Neuron (in vitro differentiated cells): Measurements from ENCODE around the gene SEC14L5.

ENCODE experiments used
- H2AFZ ChIP-seq: one replicate; pipeline ENCODE4 v1.6.1; 2013; ENCODE audit warnings: low read depth, mild to moderate bottlenecking, inconsistent platforms, low read length, moderate library complexity
- H3K27me3 ChIP-seq: one replicate; pipeline ENCODE4 v1.6.1; 2013; ENCODE audit warnings: low read length; ENCODE audit not compliant: insufficient read depth
- H3K36me3 ChIP-seq: one replicate; pipeline ENCODE4 v1.6.1; 2013; ENCODE audit warnings: low read length; ENCODE audit not compliant: insufficient read depth
- H3K4me1 ChIP-seq: one replicate; pipeline ENCODE4 v1.6.1; 2013; ENCODE audit warnings: low read length; ENCODE audit not compliant: insufficient read depth
- H3K4me3 ChIP-seq: 2 replicates; pipeline ENCODE4 v1.5.1; 2013; ENCODE audit warnings: mild to moderate bottlenecking, low read length, moderate library complexity
- H3K9me3 ChIP-seq: one replicate; pipeline ENCODE4 v1.6.1; 2013; ENCODE audit warnings: low read length

SEC14L5 gene

GRCh38 chr16:4968879-4969483 is 10.9 kb downstream of the SEC14L5 start:
- no peak overlapping the region for H3K4me3 ChIP-seq

GRCh38 chr16:4970010-4970409 is 11.9 kb downstream of the SEC14L5 start:
- Histone ChIP-seq H3K9me3 (no peaks in the 10 kb centered on the region), H3K27me3 (no peaks in the 10 kb centered on the region)

More at GRCh38 chr16:4968879-4969483, 10.9 kb downstream of the SEC14L5 start:
- no peaks in the 10 kb centered on the region for H3K9me3 ChIP-seq
- no peaks in the 10 kb centered on the region for H3K36me3 ChIP-seq
- no peaks in the 10 kb centered on the region for H3K27me3 ChIP-seq
- peaks cover 39% of the 10 kb centered on the region for H3K4me1 ChIP-seq
- H2AFZ ChIP-seq = no peak overlapping the region

GRCh38 chr16:4972938-4973587 is 14.9 kb downstream of the SEC14L5 start:
- no peak overlapping the region for H3K4me3 ChIP-seq
- no peaks in the 10 kb centered on the region for H3K27me3 ChIP-seq
- H3K9me3 ChIP-seq = peaks cover 2% of the 10 kb centered on the region
- peaks cover 39% of the 10 kb centered on the region for H3K4me1 ChIP-seq
- H3K36me3 ChIP-seq = no peaks in the 10 kb centered on the region
- no peak overlapping the region for H2AFZ ChIP-seq

More at GRCh38 chr16:4970010-4970409, 11.9 kb downstream of the SEC14L5 start:
- peaks cover 39% of the 10 kb centered on the region for H3K4me1 ChIP-seq
- H3K4me3 ChIP-seq = no peak overlapping the region
- H3K36me3 ChIP-seq = no peaks in the 10 kb centered on the region
- no peak overlapping the region for H2AFZ ChIP-seq

- H3K27me3 ChIP-seq = peaks cover 3% of the 10 kb centered on the region
- H3K9me3 ChIP-seq = peaks cover 2% of the 10 kb centered on the region
- peaks cover 14% of the 10 kb centered on the region for H3K4me1 ChIP-seq
- H2AFZ ChIP-seq = no peak overlapping the region
- no peaks in the 10 kb centered on the region for H3K36me3 ChIP-seq
- H3K4me3 ChIP-seq = no peak overlapping the region
These were observed 17.9 kb downstream of the SEC14L5 start for GRCh38 chr16:4976079-4976478.

GRCh38 chr16:4976611-4977145 is 18.5 kb downstream of the SEC14L5 start:
- Histone ChIP-seq H3K36me3 (no peaks in the 10 kb centered on the region), H2AFZ (no peak overlapping the region), H3K4me3 (no peak overlapping the region), H3K4me1 (peaks cover 13% of the 10 kb centered on the region), H3K9me3 (peaks cover 2% of the 10 kb centered on the region), H3K27me3 (peaks cover 8% of the 10 kb centered on the region)

- no peak overlapping the region for H2AFZ ChIP-seq
- no peaks in the 10 kb centered on the region for H3K4me1 ChIP-seq
- H3K4me3 ChIP-seq = no peak overlapping the region
- no peaks in the 10 kb centered on the region for H3K36me3 ChIP-seq
- peaks cover 10% of the 10 kb centered on the region for H3K27me3 ChIP-seq
- H3K9me3 ChIP-seq = peaks cover 2% of the 10 kb centered on the region
These were observed 21.0 kb downstream of the SEC14L5 start for GRCh38 chr16:4979164-4979563.

- H2AFZ ChIP-seq = no peak overlapping the region
- peaks cover 2% of the 10 kb centered on the region for H3K9me3 ChIP-seq
- peaks cover 10% of the 10 kb centered on the region for H3K27me3 ChIP-seq
- H3K4me1 ChIP-seq = no peaks in the 10 kb centered on the region
- no peaks in the 10 kb centered on the region for H3K36me3 ChIP-seq
- no peak overlapping the region for H3K4me3 ChIP-seq
These were observed 21.9 kb downstream of the SEC14L5 start for GRCh38 chr16:4979736-4980660.

GRCh38 chr16:4980691-4981090 is 22.6 kb downstream of the SEC14L5 start:
- Histone ChIP-seq H3K27me3 (peaks cover 10% of the 10 kb centered on the region), H3K9me3 (peaks cover 2% of the 10 kb centered on the region), H3K36me3 (no peaks in the 10 kb centered on the region), H3K4me3 (no peak overlapping the region), H2AFZ (no peak overlapping the region), H3K4me1 (no peaks in the 10 kb centered on the region)

GRCh38 chr16:4981473-4981872 is 23.3 kb downstream of the SEC14L5 start:
- no peak overlapping the region for H3K4me3 ChIP-seq
- no peak overlapping the region for H2AFZ ChIP-seq
- H3K36me3 ChIP-seq = no peaks in the 10 kb centered on the region
- H3K9me3 ChIP-seq = no peaks in the 10 kb centered on the region
- H3K27me3 ChIP-seq = peaks cover 11% of the 10 kb centered on the region
- no peaks in the 10 kb centered on the region for H3K4me1 ChIP-seq

GRCh38 chr16:4982056-4982867 is 24.1 kb downstream of the SEC14L5 start:
- peaks cover under 1% of the 10 kb centered on the region for H3K4me1 ChIP-seq
- H3K27me3 ChIP-seq = peaks cover 18% of the 10 kb centered on the region
- no peak overlapping the region for H2AFZ ChIP-seq
- no peaks in the 10 kb centered on the region for H3K36me3 ChIP-seq
- no peak overlapping the region for H3K4me3 ChIP-seq
- no peaks in the 10 kb centered on the region for H3K9me3 ChIP-seq

- Histone ChIP-seq H3K4me3 (no peak overlapping the region), H3K9me3 (no peaks in the 10 kb centered on the region), H2AFZ (no peak overlapping the region), H3K4me1 (peaks cover 3% of the 10 kb centered on the region), H3K36me3 (no peaks in the 10 kb centered on the region), H3K27me3 (peaks cover 37% of the 10 kb centered on the region)
These were observed 26.3 kb downstream of the SEC14L5 start for GRCh38 chr16:4984174-4984990.

GRCh38 chr16:4987250-4987579 is 29.1 kb downstream of the SEC14L5 start:
- H2AFZ ChIP-seq = peak overlapping the region; percentile 26
- no peaks in the 10 kb centered on the region for H3K9me3 ChIP-seq
- H3K27me3 ChIP-seq = peaks cover 30% of the 10 kb centered on the region
- H3K36me3 ChIP-seq = no peaks in the 10 kb centered on the region
- no peak overlapping the region for H3K4me3 ChIP-seq
- peaks cover 3% of the 10 kb centered on the region for H3K4me1 ChIP-seq
